Endodermal cell (in vitro differentiated cells): Measurements from ENCODE around the gene MYO6. TPM values are rescaled to one million over a fixed set of nuclear protein-coding genes. Genes with fewer than 3 reads are reported as not detected.

ENCODE experiments used
- DNase-seq: peaks from one replicate; pipeline ENCODE4 v3.0.0-alpha.2; 2017
- H3K27ac ChIP-seq: 2 replicates; pipeline ENCODE4 v1.5.1; 2013; ENCODE audit warnings: mild to moderate bottlenecking, low read depth, low read length, moderate library complexity
- H3K27me3 ChIP-seq: 2 replicates; pipeline ENCODE4 v1.6.1; 2013; ENCODE audit warnings: mild to moderate bottlenecking, low read length, moderate library complexity; ENCODE audit not compliant: insufficient read depth, control insufficient read depth, poor library complexity, severe bottlenecking
- H3K36me3 ChIP-seq: 2 replicates; pipeline ENCODE4 v1.7.0; 2013; ENCODE audit warnings: mild to moderate bottlenecking, low read length, moderate library complexity; ENCODE audit not compliant: control insufficient read depth, insufficient read depth
- H3K4me1 ChIP-seq: one replicate; pipeline ENCODE4 v1.7.0; 2013; ENCODE audit warnings: low read length; ENCODE audit not compliant: control insufficient read depth, insufficient read depth
- H3K4me3 ChIP-seq: 2 replicates; pipeline ENCODE4 v1.5.1; 2013; ENCODE audit warnings: mild to moderate bottlenecking, low read length, moderate library complexity
- H3K9ac ChIP-seq: 2 replicates; pipeline ENCODE4 v1.6.1; 2013; ENCODE audit warnings: mild to moderate bottlenecking, low read length, moderate library complexity; ENCODE audit not compliant: poor library complexity, severe bottlenecking; ENCODE audit errors: extremely low read depth
- H3K9me3 ChIP-seq: 2 replicates; pipeline ENCODE4 v1.6.1; 2013; ENCODE audit warnings: mild to moderate bottlenecking, low read length, moderate library complexity; ENCODE audit not compliant: control insufficient read depth
- H3K27ac Mint-ChIP-seq: 2 replicates; pipeline ENCODE4 v1.8.0; 2020; ENCODE audit warnings: mixed read lengths
- H3K27me3 Mint-ChIP-seq: 2 replicates; pipeline ENCODE4 v1.8.0; 2021; ENCODE audit warnings: mild to moderate bottlenecking, mixed read lengths; ENCODE audit not compliant: insufficient read depth
- H3K36me3 Mint-ChIP-seq: 2 replicates; pipeline ENCODE4 v1.8.0; 2020; ENCODE audit warnings: low read depth, mixed read lengths
- H3K4me1 Mint-ChIP-seq: 2 replicates; pipeline ENCODE4 v1.8.0; 2020; ENCODE audit warnings: mixed read lengths
- H3K4me3 Mint-ChIP-seq: 2 replicates; pipeline ENCODE4 v1.8.0; 2020; ENCODE audit warnings: mild to moderate bottlenecking, moderate library complexity, mixed read lengths
- H3K9me3 Mint-ChIP-seq: 2 replicates; pipeline ENCODE4 v1.8.0; 2020; ENCODE audit warnings: mild to moderate bottlenecking, mixed read lengths
- WGBS, 2 experiments: methylation state at CpG; one replicate each; pipeline versions ENCODE4 v1.1.5 to v1.1.7; 2013; ENCODE audit warnings: missing lambda C conversion rate in 2 of 2, mixed read lengths in 1 of 2; ENCODE audit not compliant: insufficient coverage in 1 of 2, insufficient read length in 1 of 2; 5-methylcytosine and 5-hydroxymethylcytosine counted together
- total RNA-seq, 2 donors: library from RNA; stranded (reverse); fragmentation: NEBNext Ultra II Directional in 1 of 2; extraction: Animal tissue kit (Norgen Biotek cat#: 25700) in 1 of 2; gene quantifications; 2 replicates in 1 of 2; 3 replicates in 1 of 2; pipeline ENCODE4 v1.2.1, GENCODE V29; 2021
- TF ChIP-seq, protein P1 (sequence below): fragments of 200-600 bp; sonication (generic); conservative IDR thresholded peaks from 2 replicates; pipeline ENCODE4 v1.5.0; 2021; ENCODE audit warnings: antibody characterized with exemption, mild to moderate bottlenecking

MYO6 gene
- total RNA-seq, 2 donors from 2014 or later = 58.7 to 89.9 TPM

DNA sequence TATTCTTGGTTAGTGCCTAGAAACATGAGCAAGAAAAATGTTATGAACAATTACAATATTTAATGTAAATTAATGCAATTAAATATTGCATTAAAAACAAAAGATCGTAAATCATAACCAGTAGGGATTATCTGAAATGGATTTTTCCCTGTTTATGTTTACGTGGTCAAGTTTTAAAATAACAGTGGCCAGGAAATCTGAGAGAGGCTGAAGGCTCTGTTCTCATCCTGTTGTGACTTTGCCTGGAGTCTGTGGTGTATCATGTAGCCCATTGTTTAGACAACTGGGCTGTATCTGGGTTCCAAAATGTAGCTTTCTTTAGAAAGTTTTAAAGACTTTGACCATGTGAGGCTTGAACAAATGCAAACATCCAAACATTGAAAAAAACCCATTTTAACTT, 2.4 kb downstream of the MYO6 start:
- Histone ChIP-seq H3K9ac (no peak overlapping the region), H3K27ac (no peak overlapping the region), H3K36me3 (peaks cover 7% of the 10 kb centered on the region), H3K4me1 (no peaks in the 10 kb centered on the region), H3K27me3 (no peaks in the 10 kb centered on the region), H3K9me3 (no peaks in the 10 kb centered on the region), H3K4me3 (no peak overlapping the region)
- WGBS, 2 experiments = 90 to 100% methylated on average over 1 to 2 of the region's 2 CpGs
- peaks cover 6% of the 10 kb centered on the region for H3K4me1 Mint-ChIP-seq
- TF ChIP-seq, protein P1, sequence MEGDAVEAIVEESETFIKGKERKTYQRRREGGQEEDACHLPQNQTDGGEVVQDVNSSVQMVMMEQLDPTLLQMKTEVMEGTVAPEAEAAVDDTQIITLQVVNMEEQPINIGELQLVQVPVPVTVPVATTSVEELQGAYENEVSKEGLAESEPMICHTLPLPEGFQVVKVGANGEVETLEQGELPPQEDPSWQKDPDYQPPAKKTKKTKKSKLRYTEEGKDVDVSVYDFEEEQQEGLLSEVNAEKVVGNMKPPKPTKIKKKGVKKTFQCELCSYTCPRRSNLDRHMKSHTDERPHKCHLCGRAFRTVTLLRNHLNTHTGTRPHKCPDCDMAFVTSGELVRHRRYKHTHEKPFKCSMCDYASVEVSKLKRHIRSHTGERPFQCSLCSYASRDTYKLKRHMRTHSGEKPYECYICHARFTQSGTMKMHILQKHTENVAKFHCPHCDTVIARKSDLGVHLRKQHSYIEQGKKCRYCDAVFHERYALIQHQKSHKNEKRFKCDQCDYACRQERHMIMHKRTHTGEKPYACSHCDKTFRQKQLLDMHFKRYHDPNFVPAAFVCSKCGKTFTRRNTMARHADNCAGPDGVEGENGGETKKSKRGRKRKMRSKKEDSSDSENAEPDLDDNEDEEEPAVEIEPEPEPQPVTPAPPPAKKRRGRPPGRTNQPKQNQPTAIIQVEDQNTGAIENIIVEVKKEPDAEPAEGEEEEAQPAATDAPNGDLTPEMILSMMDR = no peak
- peaks cover 2% of the 10 kb centered on the region for H3K36me3 Mint-ChIP-seq
- H3K9me3 Mint-ChIP-seq = no peaks in the 10 kb centered on the region
- no peaks in the 10 kb centered on the region for H3K27me3 Mint-ChIP-seq
- no peak overlapping the region for H3K27ac Mint-ChIP-seq
- H3K4me3 Mint-ChIP-seq = no peak overlapping the region
- DNase-seq = no peak

DNA sequence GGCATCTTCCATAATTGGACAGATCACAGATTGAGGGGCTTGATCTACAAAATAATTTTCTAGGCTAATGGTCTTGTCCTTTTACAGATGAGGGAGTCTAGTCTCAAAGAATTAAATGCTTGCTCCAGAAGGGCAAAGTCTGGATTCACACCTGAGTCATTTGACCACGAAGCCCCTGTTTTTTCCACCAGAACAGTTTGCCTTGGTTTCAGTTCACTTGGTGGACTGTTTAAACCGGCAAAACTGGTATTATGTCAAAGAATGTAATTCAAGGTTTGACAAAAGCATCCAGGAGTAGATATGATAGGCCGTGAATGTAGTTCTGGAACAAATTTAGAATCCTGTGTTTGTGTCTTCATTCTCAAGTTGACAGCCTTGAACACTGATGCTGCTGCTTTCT, 3.3 kb downstream of the MYO6 start:
- TF ChIP-seq, protein P1 = no peak
- 90 to 97% methylated on average over 3 of the region's 3 CpGs for WGBS, 2 experiments
- Histone ChIP-seq H3K27ac (no peak overlapping the region), H3K27me3 (no peaks in the 10 kb centered on the region), H3K9me3 (no peaks in the 10 kb centered on the region), H3K36me3 (peaks cover 7% of the 10 kb centered on the region), H3K4me1 (no peaks in the 10 kb centered on the region), H3K9ac (no peak overlapping the region), H3K4me3 (no peak overlapping the region)
- H3K9me3 Mint-ChIP-seq = no peaks in the 10 kb centered on the region
- DNase-seq = no peak
- H3K4me3 Mint-ChIP-seq = no peak overlapping the region
- peaks cover 2% of the 10 kb centered on the region for H3K36me3 Mint-ChIP-seq
- no peaks in the 10 kb centered on the region for H3K27me3 Mint-ChIP-seq
- peaks cover 7% of the 10 kb centered on the region for H3K4me1 Mint-ChIP-seq
- no peak overlapping the region for H3K27ac Mint-ChIP-seq

DNA sequence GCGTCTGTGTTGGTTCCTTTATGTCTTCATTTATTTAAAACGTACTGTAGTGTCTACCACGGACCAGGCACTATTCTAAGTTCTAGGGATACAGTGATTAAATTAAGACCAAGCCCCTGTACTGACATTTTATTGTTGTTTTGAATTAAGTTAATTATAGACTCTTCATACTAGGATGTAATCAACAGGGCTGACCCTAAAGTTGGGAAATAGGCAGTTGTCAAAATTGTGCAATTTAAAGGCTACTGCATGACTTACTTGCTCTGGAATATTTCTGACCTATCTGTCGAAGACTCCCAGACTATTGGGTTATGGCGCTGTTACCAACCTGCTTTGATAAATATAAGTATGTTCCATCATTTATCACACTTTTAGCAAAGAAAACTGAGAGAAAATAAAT, 6.7 kb downstream of the MYO6 start:
- Histone ChIP-seq H3K27ac (no peak overlapping the region), H3K9me3 (no peaks in the 10 kb centered on the region), H3K36me3 (peaks cover 7% of the 10 kb centered on the region), H3K4me3 (no peak overlapping the region), H3K9ac (no peak overlapping the region), H3K27me3 (no peaks in the 10 kb centered on the region), H3K4me1 (no peaks in the 10 kb centered on the region)
- Mint-ChIP-seq H3K4me1 (peaks cover 18% of the 10 kb centered on the region), H3K27me3 (no peaks in the 10 kb centered on the region), H3K9me3 (peaks cover 2% of the 10 kb centered on the region), H3K27ac (no peak overlapping the region), H3K36me3 (peaks cover 2% of the 10 kb centered on the region), H3K4me3 (no peak overlapping the region)
- DNase-seq = no peak
- WGBS, 2 experiments = 90 to 96% methylated on average over 3 to 5 of the region's 5 CpGs
- TF ChIP-seq, protein P1 = no peak
